AG04449 (cell line): ENCODE data around the gene SEC24C.
"Not testable (repeated sequence)": the region's sequence is repeated elsewhere in the genome, so short reads cannot be mapped to it uniquely, and the experiment has no call there.

Source experiments
- CTCF ChIA-PET: fragments of 350-600 bp; formaldehyde crosslinking; extraction: SDS; loops from one replicate; lab custom pipeline; 2021; ENCODE audit warnings: antibody characterized with exemption; lab: Yijun Ruan, JAX
- POLR2A ChIA-PET: fragments of 400-600, 350-600 bp; formaldehyde crosslinking; extraction: SDS; loops from one replicate; lab custom pipeline; 2020; ENCODE audit warnings: antibody characterized with exemption, inconsistent platforms; lab: Yijun Ruan, JAX
- DNase-seq: peaks from one replicate; pipeline ENCODE4 v3.0.0-alpha.2; 2010; ENCODE audit warnings: low read depth, low spot score
- H3K4me3 ChIP-seq: 2 replicates; pipeline ENCODE4 v1.5.1; 2011; ENCODE audit warnings: low read depth, mild to moderate bottlenecking, control low read depth, low read length
- TF ChIP-seq, protein P1 (sequence below): IDR thresholded peaks from one replicate; pipeline ENCODE4 v1.5.1; 2011; ENCODE audit warnings: mild to moderate bottlenecking, moderate library complexity, low read length, control low read depth, inconsistent platforms; ENCODE audit not compliant: insufficient read depth; ENCODE audit errors: missing control alignments

Gene SEC24C

GRCh38 chr10:73716251-73716650 is 27.9 kb upstream of the SEC24C start:
- TF ChIP-seq, protein P1, sequence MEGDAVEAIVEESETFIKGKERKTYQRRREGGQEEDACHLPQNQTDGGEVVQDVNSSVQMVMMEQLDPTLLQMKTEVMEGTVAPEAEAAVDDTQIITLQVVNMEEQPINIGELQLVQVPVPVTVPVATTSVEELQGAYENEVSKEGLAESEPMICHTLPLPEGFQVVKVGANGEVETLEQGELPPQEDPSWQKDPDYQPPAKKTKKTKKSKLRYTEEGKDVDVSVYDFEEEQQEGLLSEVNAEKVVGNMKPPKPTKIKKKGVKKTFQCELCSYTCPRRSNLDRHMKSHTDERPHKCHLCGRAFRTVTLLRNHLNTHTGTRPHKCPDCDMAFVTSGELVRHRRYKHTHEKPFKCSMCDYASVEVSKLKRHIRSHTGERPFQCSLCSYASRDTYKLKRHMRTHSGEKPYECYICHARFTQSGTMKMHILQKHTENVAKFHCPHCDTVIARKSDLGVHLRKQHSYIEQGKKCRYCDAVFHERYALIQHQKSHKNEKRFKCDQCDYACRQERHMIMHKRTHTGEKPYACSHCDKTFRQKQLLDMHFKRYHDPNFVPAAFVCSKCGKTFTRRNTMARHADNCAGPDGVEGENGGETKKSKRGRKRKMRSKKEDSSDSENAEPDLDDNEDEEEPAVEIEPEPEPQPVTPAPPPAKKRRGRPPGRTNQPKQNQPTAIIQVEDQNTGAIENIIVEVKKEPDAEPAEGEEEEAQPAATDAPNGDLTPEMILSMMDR, result no peak
- no peak for DNase-seq
- ChIA-PET CTCF (no interaction called here), POLR2A (no interaction called here)
- H3K4me3 ChIP-seq, result no peak overlapping the region

DNA sequence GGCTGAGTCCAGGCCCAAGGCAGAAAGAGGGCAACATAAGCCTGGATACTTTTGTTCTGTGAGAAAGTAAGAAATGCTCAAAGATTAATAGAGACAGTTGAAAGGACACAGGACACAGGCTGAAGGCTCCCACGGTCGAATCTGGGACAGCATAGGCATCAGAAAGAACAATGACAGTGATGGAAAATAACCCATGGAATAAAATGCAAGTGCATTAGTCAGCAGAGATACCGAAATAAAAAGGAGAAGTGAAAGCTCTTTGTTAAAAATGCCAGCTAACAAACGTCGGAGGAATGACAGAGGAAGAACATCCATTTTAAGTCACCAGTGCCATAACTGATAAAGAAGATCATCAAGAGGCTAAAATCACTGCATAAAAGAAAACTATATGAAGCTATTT is 26.6 kb upstream of the SEC24C start:
- DNase-seq, result no peak
- ChIA-PET POLR2A (no interaction called here), CTCF (no interaction called here)
- no peak overlapping the region for H3K4me3 ChIP-seq
- TF ChIP-seq, protein P1, result no peak

DNA sequence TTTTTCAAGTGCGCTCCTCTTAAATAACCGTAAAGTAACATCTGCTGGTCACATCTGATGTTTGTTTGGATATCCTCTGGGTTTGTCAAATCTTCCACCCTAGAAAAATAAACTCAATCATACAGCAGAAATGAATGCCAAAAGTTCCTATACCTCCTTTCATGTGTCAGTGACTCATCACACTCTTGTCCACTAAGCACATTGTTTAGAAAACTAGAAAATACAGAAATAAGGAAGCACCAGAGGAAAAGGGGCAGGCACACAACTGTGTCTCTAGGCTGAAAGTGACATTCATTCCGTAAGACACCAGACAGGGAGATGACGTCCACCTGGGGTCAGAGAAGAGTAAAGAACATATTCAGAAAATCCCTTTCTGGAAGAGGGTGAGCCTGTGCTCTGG is 23.6 kb upstream of the SEC24C start:
- ChIA-PET CTCF (interaction anchor here (1.3 kb wide), 1 partner anchor 75 kb away, joined by 4 read pairs; no protein-coding TSS in a partner anchor), POLR2A (interaction anchor here (0.6 kb wide), 1 partner anchor 59 kb away, joined by 7 read pairs; no protein-coding TSS in a partner anchor)
- H3K4me3 ChIP-seq, DNase-seq: not testable (repeated sequence)

GRCh38 chr10:73723516-73723915 is 20.7 kb upstream of the SEC24C start:
- no peak overlapping the region for H3K4me3 ChIP-seq
- ChIA-PET POLR2A (no interaction called here), CTCF (no interaction called here)
- no peak for DNase-seq
- TF ChIP-seq, protein P1, result no peak

DNA sequence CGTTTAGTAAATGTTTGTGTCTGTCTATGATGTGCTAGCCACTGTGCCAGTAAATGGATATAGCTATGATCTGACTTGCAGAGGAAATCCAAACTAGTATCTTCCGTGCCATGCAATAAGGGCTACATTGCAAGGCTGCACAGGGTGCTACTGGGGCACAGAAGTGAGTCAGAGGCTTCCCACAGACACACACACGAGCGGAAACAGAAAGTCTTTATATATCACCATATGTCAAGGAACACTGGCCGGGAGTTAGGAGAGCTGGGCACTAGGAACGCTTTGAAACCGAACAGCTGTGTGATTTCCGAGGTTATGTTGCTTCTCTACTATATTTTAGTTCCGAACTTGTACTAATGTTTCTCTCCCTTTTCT is 14.4 kb upstream of the SEC24C start:
- not testable (repeated sequence) for DNase-seq
- CTCF ChIA-PET, result interaction anchor here (1.3 to 1.5 kb wide), 2 partner anchors 200 kb away, joined by 3 to 6 read pairs; no protein-coding TSS in a partner anchor
- peak overlapping the region; percentile 94 for H3K4me3 ChIP-seq
- POLR2A ChIA-PET, result interaction anchor here (1.3 to 4.3 kb wide), 3 partner anchors 14 to 447 kb away, joined by 4 to 28 read pairs (median 8); partner anchors contain the start of gene SEC24C

- POLR2A ChIA-PET, result interaction anchor here (0.6 to 4.3 kb wide), 5 partner anchors 13 to 446 kb away, joined by 3 to 28 read pairs (median 4); partner anchors contain the start of gene SEC24C
- CTCF ChIA-PET, result interaction anchor here (0.6 to 1.6 kb wide), 3 partner anchors 12 to 201 kb away, joined by 3 to 6 read pairs (median 3); no protein-coding TSS in a partner anchor
- TF ChIP-seq, protein P1, result no peak
- H3K4me3 ChIP-seq, result peak overlapping the region; percentile 94
- no peak for DNase-seq
Observed at GRCh38 chr10:73730153-73730906, 13.8 kb upstream of the SEC24C start.

DNA sequence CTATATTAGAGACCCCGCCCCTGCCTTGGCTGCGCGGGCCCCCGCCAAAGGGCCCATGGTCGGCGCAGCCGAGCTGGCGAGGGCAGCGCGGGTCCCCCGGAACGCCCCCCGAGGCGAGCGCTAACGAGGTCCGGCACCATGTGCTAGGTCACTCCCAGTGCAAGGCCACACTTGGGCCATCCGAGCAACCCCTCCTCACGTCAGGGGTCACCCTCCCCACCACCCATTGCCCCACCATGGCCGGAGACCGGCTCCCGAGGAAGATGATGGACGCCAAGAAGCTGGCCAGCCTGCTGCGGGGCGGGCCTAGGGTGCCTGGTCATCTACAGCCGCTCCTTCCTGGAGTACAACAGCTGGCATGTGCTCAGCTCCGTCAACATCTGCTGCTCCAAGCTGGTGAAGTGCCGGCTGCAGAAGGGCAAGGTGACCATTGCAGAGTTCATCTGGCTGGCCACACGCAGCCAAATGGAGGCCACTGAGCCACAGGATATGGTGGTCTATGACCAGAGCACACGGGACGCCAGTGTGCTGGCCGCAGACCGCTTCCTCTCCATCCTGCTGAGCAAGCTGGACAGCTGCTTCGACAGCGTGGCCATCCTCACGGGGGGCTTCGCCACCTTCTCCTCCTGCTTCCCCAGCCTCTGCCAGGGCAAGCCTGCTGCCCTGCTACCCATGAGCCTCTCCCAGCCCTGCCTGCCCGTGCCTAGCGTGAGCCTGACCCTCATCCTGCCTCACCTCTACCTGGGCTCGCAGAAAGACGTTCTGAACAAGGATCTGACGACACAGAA is 12.4 kb upstream of the SEC24C start:
- H3K4me3 ChIP-seq, result peak overlapping the region; percentile 8; the same call in 1 of the 2 replicates
- POLR2A ChIA-PET, result interaction anchor here (0.6 to 4.3 kb wide), 2 partner anchors 12 to 161 kb away, joined by 3 to 28 read pairs; partner anchors contain the start of gene SEC24C
- CTCF ChIA-PET, result interaction anchor here (1.2 to 1.6 kb wide), 2 partner anchors 10 to 203 kb away, joined by 3 read pairs; no protein-coding TSS in a partner anchor
- TF ChIP-seq, protein P1, result no peak
- no peak for DNase-seq
